ENCODE measurements around the gene PRMT7. TPM values are rescaled to one million over a fixed set of nuclear protein-coding genes. Genes with fewer than 3 reads are reported as not detected.

Gene PRMT7
- total RNA-seq, 2 experiments from 2014 or later = 60.4 to 62.8 TPM

GRCh38 chr16:68306633-68307032 lies 4.2 kb upstream of the PRMT7 start:
- Mint-ChIP-seq H3K4me1 (ENCODE audit: low read depth) (peaks cover 26% of the 10 kb centered on the region), H3K36me3 (peaks cover 43% of the 10 kb centered on the region), H3K9me3 (no peaks in the 10 kb centered on the region), H3K27me3 (no peaks in the 10 kb centered on the region), H3K4me3 (no peak overlapping the region), H3K27ac (peak overlapping the region; percentile 49)
- ChIA-PET POLR2A (no interaction called here), CTCF (interaction anchor here (1.7 to 4.2 kb wide), 2 partner anchors 42 to 45 kb away, joined by 4 to 16 read pairs; partner anchors contain the start of gene SLC7A6)
- no peak for DNase-seq
- intact Hi-C loops (cut with micrococcal nuclease) = no loop called here

DNA sequence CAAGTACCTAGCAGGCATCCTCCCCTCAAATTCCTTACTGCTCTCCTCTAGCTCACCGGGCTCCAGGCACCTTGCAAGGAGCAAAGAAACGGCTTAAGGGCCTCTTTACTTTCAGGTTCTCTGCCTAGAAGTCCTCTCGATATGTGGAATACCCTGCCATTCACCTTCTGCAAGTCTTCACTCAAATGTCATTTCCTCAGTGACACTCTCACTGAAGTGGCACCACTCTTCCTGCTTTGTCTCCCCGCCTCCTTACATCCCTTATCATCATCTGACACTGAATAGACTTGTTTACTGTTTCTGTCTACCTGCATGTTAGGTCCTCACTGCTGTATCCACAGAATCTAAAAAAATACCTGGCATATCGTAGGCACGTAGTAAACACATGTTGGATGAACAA lies 1.0 kb upstream of the PRMT7 start:
- ChIA-PET CTCF (interaction anchor here (4.1 kb wide), 1 partner anchor 47 kb away, joined by 106 read pairs; the partner anchor contains the start of gene SLC7A6), POLR2A (interaction anchor here (0.9 kb wide), 1 partner anchor 10 kb away, joined by 6 read pairs; no protein-coding TSS in a partner anchor)
- peaks cover 46% of the 10 kb centered on the region for H3K4me1 Mint-ChIP-seq (ENCODE audit: low read depth)
- DNase-seq = no peak
- intact Hi-C loops (cut with micrococcal nuclease) = loop anchor here (1.0 to 2.0 kb wide), 4 partner anchors 20 to 225 kb away; partner anchors contain the start of genes NFATC3 and PLA2G15
- H3K27me3 Mint-ChIP-seq = no peaks in the 10 kb centered on the region
- H3K36me3 Mint-ChIP-seq = peaks cover 27% of the 10 kb centered on the region
- H3K27ac Mint-ChIP-seq = peak overlapping the region; percentile 93
- peak overlapping the region; percentile 89 for H3K4me3 Mint-ChIP-seq
- no peaks in the 10 kb centered on the region for H3K9me3 Mint-ChIP-seq

DNA sequence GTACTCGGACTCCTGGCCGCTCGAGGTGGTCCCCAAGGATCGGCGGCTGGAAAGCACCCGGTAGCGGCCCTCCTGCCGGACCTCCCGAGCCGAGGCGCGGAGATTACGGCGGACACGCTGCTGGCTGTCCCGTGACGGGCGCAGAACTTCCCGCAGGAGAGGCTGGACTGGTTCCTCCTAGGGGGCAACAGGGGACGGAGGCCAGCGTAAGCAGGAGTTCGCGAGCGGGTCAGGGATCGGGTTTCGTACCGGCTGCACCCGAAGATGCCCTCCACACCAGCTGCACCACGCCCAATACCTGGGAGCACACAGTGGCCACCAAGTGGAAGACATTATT lies 414 bp upstream of the PRMT7 start:
- intact Hi-C loops (cut with micrococcal nuclease) = loop anchor here (1.0 to 2.0 kb wide), 4 partner anchors 21 to 226 kb away; partner anchors contain the start of genes NFATC3 and PLA2G15
- peaks cover 49% of the 10 kb centered on the region for H3K4me1 Mint-ChIP-seq (ENCODE audit: low read depth)

GRCh38 chr16:68313116-68313515 lies 2.3 kb downstream of the PRMT7 start:
- POLR2A ChIA-PET = no interaction called here
- Mint-ChIP-seq H3K36me3 (peaks cover 29% of the 10 kb centered on the region), H3K9me3 (no peaks in the 10 kb centered on the region), H3K27ac (no peak overlapping the region), H3K27me3 (no peaks in the 10 kb centered on the region), H3K4me1 (ENCODE audit: low read depth) (peaks cover 44% of the 10 kb centered on the region), H3K4me3 (no peak overlapping the region)
- CTCF ChIA-PET = interaction anchor here (1.0 kb wide), 1 partner anchor 52 kb away, joined by 4 read pairs; no protein-coding TSS in a partner anchor
- DNase-seq = no peak
- intact Hi-C loops (cut with micrococcal nuclease) = no loop called here

More for the DNA sequence above, 414 bp upstream of the PRMT7 start:
- POLR2A ChIA-PET = interaction anchor here (0.7 to 2.4 kb wide), 13 partner anchors 11 to 55 kb away, joined by 3 to 45 read pairs (median 5); partner anchors contain the start of gene SLC7A6
- DNase-seq = no peak
- Mint-ChIP-seq H3K4me3 (peak overlapping the region; percentile 89), H3K36me3 (peaks cover 26% of the 10 kb centered on the region), H3K9me3 (no peaks in the 10 kb centered on the region), H3K27me3 (no peaks in the 10 kb centered on the region), H3K27ac (peak overlapping the region; percentile 93)
- CTCF ChIA-PET = interaction anchor here (0.6 to 4.1 kb wide), 14 partner anchors 10 to 210 kb away, joined by 3 to 106 read pairs (median 5); partner anchors contain the start of gene SLC7A6

GRCh38 chr16:68319185-68319908 lies 8.5 kb downstream of the PRMT7 start:
- H3K36me3 Mint-ChIP-seq = peaks cover 31% of the 10 kb centered on the region
- ChIA-PET POLR2A (interaction anchor here (0.5 kb wide), 1 partner anchor 175 kb away, joined by 4 read pairs; no protein-coding TSS in a partner anchor), CTCF (interaction anchor here (0.5 to 20.2 kb wide), 8 partner anchors 8 to 756 kb away, joined by 3 to 571 read pairs (median 4); partner anchors contain the start of genes PRMT7, SLC7A6 and SLC7A6OS)
- peak; percentile 83 for DNase-seq
- H3K4me1 Mint-ChIP-seq (ENCODE audit: low read depth) = peaks cover 25% of the 10 kb centered on the region
- no peaks in the 10 kb centered on the region for H3K27me3 Mint-ChIP-seq
- H3K9me3 Mint-ChIP-seq = no peaks in the 10 kb centered on the region
- no peak overlapping the region for H3K4me3 Mint-ChIP-seq
- H3K27ac Mint-ChIP-seq = peak overlapping the region; percentile 73
- intact Hi-C loops (cut with micrococcal nuclease) = loop anchor here (1.0 kb wide), 1 partner anchor 8 kb away; the partner anchor contains the start of gene PRMT7

DNA sequence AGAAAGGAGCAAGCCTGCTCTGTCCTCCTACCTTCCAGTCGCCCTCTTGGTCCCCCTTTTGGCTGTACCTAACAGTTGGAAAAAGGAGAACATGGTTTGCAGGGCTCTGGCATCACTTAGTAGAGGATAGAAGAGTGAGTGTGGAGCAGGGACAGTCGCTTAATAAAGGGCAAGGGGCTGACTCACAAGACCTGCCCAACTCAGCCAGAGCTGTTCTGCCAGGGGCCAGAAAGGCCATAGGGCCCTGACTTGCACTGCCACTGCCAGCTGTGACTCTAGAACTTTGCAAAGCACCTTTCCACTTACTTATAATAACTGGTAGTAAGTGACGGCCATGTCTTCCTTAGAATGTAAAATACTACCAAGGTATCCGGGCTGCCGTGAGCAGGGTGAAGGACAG lies 13.5 kb downstream of the PRMT7 start:
- H3K27ac Mint-ChIP-seq = no peak overlapping the region
- DNase-seq = no peak
- intact Hi-C loops (cut with micrococcal nuclease) = no loop called here
- peaks cover 22% of the 10 kb centered on the region for H3K36me3 Mint-ChIP-seq
- no peaks in the 10 kb centered on the region for H3K27me3 Mint-ChIP-seq
- CTCF ChIA-PET = interaction anchor here (0.6 to 20.2 kb wide), 4 partner anchors 13 to 548 kb away, joined by 3 to 571 read pairs (median 4); partner anchors contain the start of genes PRMT7, SLC7A6 and SLC7A6OS
- POLR2A ChIA-PET = no interaction called here
- H3K4me1 Mint-ChIP-seq (ENCODE audit: low read depth) = peaks cover 17% of the 10 kb centered on the region
- H3K9me3 Mint-ChIP-seq = no peaks in the 10 kb centered on the region
- H3K4me3 Mint-ChIP-seq = no peak overlapping the region

- H3K4me1 Mint-ChIP-seq (ENCODE audit: low read depth) = peaks cover 12% of the 10 kb centered on the region
- H3K27me3 Mint-ChIP-seq = no peaks in the 10 kb centered on the region
- H3K36me3 Mint-ChIP-seq = peaks cover 19% of the 10 kb centered on the region
- H3K4me3 Mint-ChIP-seq = no peak overlapping the region
- intact Hi-C loops (cut with micrococcal nuclease) = no loop called here
- no peak for DNase-seq
- POLR2A ChIA-PET = interaction anchor here (0.5 kb wide), 1 partner anchor 54 kb away, joined by 3 read pairs; no protein-coding TSS in a partner anchor
- H3K27ac Mint-ChIP-seq = no peak overlapping the region
- CTCF ChIA-PET = interaction anchor here (0.6 to 20.2 kb wide), 3 partner anchors 14 to 65 kb away, joined by 3 to 571 read pairs (median 5); partner anchors contain the start of genes PRMT7, SLC7A6 and SLC7A6OS
- no peaks in the 10 kb centered on the region for H3K9me3 Mint-ChIP-seq
These were observed 14.1 kb downstream of the PRMT7 start for GRCh38 chr16:68324780-68325357.

DNA sequence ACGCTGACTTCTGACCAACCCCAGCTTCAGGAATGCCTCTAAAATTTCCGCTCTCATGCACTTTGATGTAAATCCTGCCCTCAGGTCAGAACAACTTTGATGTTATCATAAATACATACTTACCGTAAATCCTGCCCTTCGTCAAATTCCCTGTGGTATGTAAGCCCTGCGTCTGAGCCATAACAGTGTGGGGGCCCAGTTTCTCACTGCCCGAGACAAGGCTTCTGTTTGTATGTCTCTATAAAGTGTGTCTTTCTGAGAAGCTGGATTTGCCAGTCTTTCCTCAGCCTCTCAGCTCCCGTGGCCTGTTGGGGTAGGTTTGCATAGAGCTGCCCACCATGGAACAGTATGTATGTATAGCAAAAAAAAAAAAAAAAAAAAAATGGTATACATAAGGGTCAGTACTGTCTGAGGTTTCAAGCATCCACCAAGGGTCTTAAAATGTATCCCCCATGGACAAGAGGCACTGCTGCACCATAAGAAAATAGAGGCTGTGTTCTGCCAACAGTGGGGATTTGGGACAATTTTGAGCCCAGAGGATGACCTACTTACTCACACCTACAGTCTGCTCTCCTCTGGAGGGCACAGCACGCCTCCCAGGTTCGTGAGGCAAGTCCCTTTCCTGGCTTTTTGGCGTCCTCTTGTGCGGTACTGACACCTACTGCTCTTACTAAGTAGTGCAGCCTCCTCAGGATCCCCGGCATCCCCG lies 17.5 kb downstream of the PRMT7 start:
- H3K27ac Mint-ChIP-seq = no peak overlapping the region
- DNase-seq = peak; percentile 86
- POLR2A ChIA-PET = interaction anchor here (0.7 to 3.1 kb wide), 5 partner anchors 17 to 83 kb away, joined by 3 to 19 read pairs (median 4); partner anchors contain the start of genes PLA2G15, PRMT7, SLC7A6 and SLC7A6OS
- H3K9me3 Mint-ChIP-seq = no peaks in the 10 kb centered on the region
- no peak overlapping the region for H3K4me3 Mint-ChIP-seq
- CTCF ChIA-PET = interaction anchor here (0.6 to 20.2 kb wide), 31 partner anchors 8 to 305 kb away, joined by 3 to 571 read pairs (median 4); partner anchors contain the start of genes DDX28, DUS2, PLA2G15 and PRMT7
- H3K27me3 Mint-ChIP-seq = no peaks in the 10 kb centered on the region
- intact Hi-C loops (cut with micrococcal nuclease) = loop anchor here (1.0 kb wide), 1 partner anchor 67 kb away; no protein-coding TSS in a partner anchor
- peaks cover 19% of the 10 kb centered on the region for H3K4me1 Mint-ChIP-seq (ENCODE audit: low read depth)
- peaks cover 24% of the 10 kb centered on the region for H3K36me3 Mint-ChIP-seq

- Mint-ChIP-seq H3K36me3 (peaks cover 27% of the 10 kb centered on the region), H3K4me3 (no peak overlapping the region), H3K27ac (no peak overlapping the region), H3K9me3 (no peaks in the 10 kb centered on the region), H3K4me1 (ENCODE audit: low read depth) (peaks cover 19% of the 10 kb centered on the region), H3K27me3 (no peaks in the 10 kb centered on the region)
- POLR2A ChIA-PET = interaction anchor here (1.3 to 3.1 kb wide), 3 partner anchors 18 to 68 kb away, joined by 3 to 19 read pairs (median 5); partner anchors contain the start of genes PRMT7, SLC7A6 and SLC7A6OS
- intact Hi-C loops (cut with micrococcal nuclease) = loop anchor here (1.0 kb wide), 1 partner anchor 68 kb away; no protein-coding TSS in a partner anchor
- no peak for DNase-seq
- CTCF ChIA-PET = interaction anchor here (0.6 to 20.2 kb wide), 28 partner anchors 9 to 1466 kb away, joined by 3 to 571 read pairs (median 4); partner anchors contain the start of genes DDX28, DUS2, PLA2G15 and PRMT7
These were observed 18.1 kb downstream of the PRMT7 start for GRCh38 chr16:68328860-68329390.

- Mint-ChIP-seq H3K9me3 (no peaks in the 10 kb centered on the region), H3K27ac (peak overlapping the region; percentile 50), H3K4me1 (ENCODE audit: low read depth) (peaks cover 19% of the 10 kb centered on the region), H3K4me3 (no peak overlapping the region), H3K27me3 (no peaks in the 10 kb centered on the region), H3K36me3 (peaks cover 28% of the 10 kb centered on the region)
- DNase-seq = no peak
- ChIA-PET POLR2A (interaction anchor here (1.3 kb wide), 1 partner anchor 68 kb away, joined by 4 read pairs; the partner anchor contains the start of gene SLC7A6), CTCF (interaction anchor here (0.7 to 20.2 kb wide), 2 partner anchors 16 to 72 kb away, joined by 3 to 571 read pairs; partner anchors contain the start of gene SLC7A6)
- intact Hi-C loops (cut with micrococcal nuclease) = no loop called here
These were observed 21.1 kb downstream of the PRMT7 start for GRCh38 chr16:68331879-68332410.

Measured in activated CD4-positive, alpha-beta memory T cell treated with anti-CD3 and anti-CD28 coated beads for 36 hours (primary cell).